SK-N-SH (cell line): ENCODE measurements around the gene EPB41L2. TPM values are rescaled to one million over a fixed set of nuclear protein-coding genes. Genes with fewer than 3 reads are reported as not detected.

Experiments used
- CTCF ChIA-PET: fragments of 300-600, 350-600 bp; formaldehyde crosslinking; extraction: SDS; loops from one replicate; lab custom pipeline; 2021; lab: Yijun Ruan, JAX
- POLR2A ChIA-PET: fragments of 350-600 bp; sonication (Branson Sonifier 250); formaldehyde crosslinking; extraction: SDS; loops from one replicate; lab custom pipeline; 2020; ENCODE audit warnings: antibody characterized with exemption, inconsistent platforms; lab: Yijun Ruan, JAX
- DNase-seq: peaks from one replicate; pipeline ENCODE4 v3.0.0; 2012
- H2AFZ ChIP-seq: fragments of 200-600 bp; sonication (generic); 2 replicates; pipeline ENCODE4 v1.8.1; 2016; ENCODE audit warnings: antibody characterized with exemption, mild to moderate bottlenecking, low read depth
- H3F3A ChIP-seq: fragments of 200-600 bp; sonication (generic); replicated peaks from 2 replicates; pipeline ENCODE3; 2016; ENCODE audit warnings: antibody characterized with exemption, mild to moderate bottlenecking; ENCODE audit not compliant: insufficient read depth
- H3K27ac ChIP-seq, 2 experiments: fragments of 200-500 bp in 1 of 2; fragments of 200-600 bp in 1 of 2; sonication (Bioruptor generic) in 1 of 2; sonication (generic), shearing (Covaris generic) in 1 of 2; 2 replicates each; pipeline versions ENCODE4 v1.5.1 to v1.6.1; 2014 to 2016; ENCODE audit warnings: low read depth in 2 of 2, inconsistent platforms in 1 of 2, low read length in 1 of 2, mild to moderate bottlenecking in 1 of 2, mixed read lengths in 1 of 2
- H3K27me3 ChIP-seq: fragments of 200-600 bp; sonication (generic), shearing (Covaris generic); 2 replicates; pipeline ENCODE4 v1.6.1; 2016; ENCODE audit warnings: mixed run types; ENCODE audit not compliant: insufficient read depth
- H3K36me3 ChIP-seq, 2 experiments: fragments of 200-500 bp in 1 of 2; fragments of 200-600 bp in 1 of 2; sonication (Bioruptor generic) in 1 of 2; sonication (generic) in 1 of 2; replicated peaks in 1 of 2; 2 replicates each; pipeline versions ENCODE3 to v1.5.1; 2014 to 2016; ENCODE audit warnings: low read length in 1 of 2, mild to moderate bottlenecking in 1 of 2; ENCODE audit not compliant: insufficient read depth in 2 of 2, control insufficient read depth in 1 of 2
- H3K4me1 ChIP-seq, 2 experiments: fragments of 200-500 bp in 1 of 2; fragments of 200-600 bp in 1 of 2; sonication (Bioruptor generic) in 1 of 2; sonication (generic), shearing (Covaris generic) in 1 of 2; 2 replicates each; pipeline versions ENCODE4 v1.5.1 to v1.6.1; 2014 to 2016; ENCODE audit warnings: low read depth in 1 of 2, low read length in 1 of 2, mixed run types in 1 of 2; ENCODE audit not compliant: insufficient read depth in 2 of 2, control insufficient read depth in 1 of 2
- H3K4me2 ChIP-seq: fragments of 200-600 bp; sonication (generic), shearing (Covaris generic); 2 replicates; pipeline ENCODE4 v1.6.1; 2017; ENCODE audit warnings: mixed run types
- H3K4me3 ChIP-seq, 2 experiments: fragments of 200-500 bp in 1 of 2; fragments of 200-600 bp in 1 of 2; sonication (Bioruptor generic) in 1 of 2; sonication (generic), shearing (Covaris generic) in 1 of 2; 2 replicates each; pipeline versions ENCODE4 v1.5.1 to v1.8.1; 2014 to 2016; ENCODE audit warnings: low read depth in 2 of 2, inconsistent platforms in 1 of 2, low read length in 1 of 2, mild to moderate bottlenecking in 1 of 2, mixed read lengths in 1 of 2, moderate library complexity in 1 of 2
- H3K79me2 ChIP-seq: fragments of 200-600 bp; sonication (generic); 2 replicates; pipeline ENCODE4 v1.8.1; 2017; ENCODE audit warnings: mild to moderate bottlenecking; ENCODE audit not compliant: insufficient read depth
- H3K9ac ChIP-seq: fragments of 200-600 bp; sonication (generic); 2 replicates; pipeline ENCODE4 v1.6.1; 2017; ENCODE audit warnings: mixed run types
- H3K9me2 ChIP-seq: fragments of 200-600 bp; sonication (generic); 2 replicates; pipeline ENCODE4 v1.6.1; 2017; ENCODE audit warnings: mixed run types
- H3K9me3 ChIP-seq: fragments of 200-600 bp; sonication (generic); 2 replicates; pipeline ENCODE4 v1.6.1; 2017; ENCODE audit warnings: mixed run types, mild to moderate bottlenecking, moderate library complexity
- H4K20me1 ChIP-seq: fragments of 200-600 bp; sonication (generic); 2 replicates; pipeline ENCODE4 v1.6.1; 2017; ENCODE audit warnings: mild to moderate bottlenecking, mixed run types; ENCODE audit not compliant: insufficient read depth
- EP300 ChIP-seq, 2 experiments: IDR thresholded peaks; 2 replicates each; pipeline versions ENCODE4 v1.4.0 to v1.6.1; 2012; ENCODE audit warnings: borderline replicate concordance in 1 of 2, low read depth in 1 of 2, low read length in 1 of 2
- FOSL2 ChIP-seq: IDR thresholded peaks from 2 replicates; pipeline ENCODE4 v1.4.0; 2012; ENCODE audit warnings: low read depth, mild to moderate bottlenecking, moderate library complexity, borderline replicate concordance
- FOXJ3 ChIP-seq: sonication (generic); formaldehyde crosslinking; IDR thresholded peaks from 2 replicates; pipeline ENCODE4 v1.5.1; 2020; ENCODE audit warnings: mild to moderate bottlenecking, missing genetic modification reagents
- FOXM1 ChIP-seq: IDR thresholded peaks from 2 replicates; pipeline ENCODE4 v1.4.0; 2012; ENCODE audit warnings: low read depth, mild to moderate bottlenecking
- GABPA ChIP-seq: IDR thresholded peaks from 2 replicates; pipeline ENCODE4 v1.4.0; 2012; ENCODE audit warnings: low read depth, mild to moderate bottlenecking
- GATA2 ChIP-seq: sonication (generic); formaldehyde crosslinking; IDR thresholded peaks from 2 replicates; pipeline ENCODE4 v1.5.0; 2020; ENCODE audit warnings: mild to moderate bottlenecking, missing genetic modification reagents
- IRF3 ChIP-seq: fragments of 150-350 bp; IDR thresholded peaks from 2 replicates; pipeline ENCODE4 v1.6.1; 2016; ENCODE audit warnings: mild to moderate bottlenecking, low read depth, low read length
- MXI1 ChIP-seq: IDR thresholded peaks from 2 replicates; pipeline ENCODE4 v1.6.1; 2012; ENCODE audit warnings: mild to moderate bottlenecking, low read depth, low read length, improper control_type of control experiment
- NFIC ChIP-seq: IDR thresholded peaks from 2 replicates; pipeline ENCODE4 v1.4.0; 2012; ENCODE audit warnings: borderline replicate concordance
- PBX3 ChIP-seq: IDR thresholded peaks from 2 replicates; pipeline ENCODE4; 2012
- RAD21 ChIP-seq: IDR thresholded peaks from 2 replicates; pipeline ENCODE4 v1.6.1; 2012; ENCODE audit warnings: mild to moderate bottlenecking, low read length
- RCOR1 ChIP-seq: fragments of 150-350 bp; IDR thresholded peaks from 2 replicates; pipeline ENCODE4 v1.6.1; 2017; ENCODE audit warnings: antibody characterized with exemption, low read length
- RXRA ChIP-seq: IDR thresholded peaks from 2 replicates; pipeline ENCODE4 v1.4.0; 2012; ENCODE audit warnings: low read depth, mild to moderate bottlenecking, borderline replicate concordance
- TAF1 ChIP-seq: IDR thresholded peaks from 2 replicates; pipeline ENCODE4 v1.6.1; 2012; ENCODE audit warnings: low read depth, mild to moderate bottlenecking, low read length, moderate library complexity, borderline replicate concordance
- TCF12 ChIP-seq: IDR thresholded peaks from 2 replicates; pipeline ENCODE4 v1.4.0; 2012
- TEAD4 ChIP-seq: IDR thresholded peaks from 2 replicates; pipeline ENCODE4 v1.4.0; 2012; ENCODE audit warnings: mild to moderate bottlenecking, borderline replicate concordance; ENCODE audit not compliant: insufficient read depth
- YY1 ChIP-seq: IDR thresholded peaks from 2 replicates; pipeline ENCODE4 v1.4.0; 2012; ENCODE audit warnings: low read depth, mild to moderate bottlenecking
- WGBS: methylation state at CpG from one replicate; pipeline ENCODE4 v1.1.6; 2017; ENCODE audit warnings: low lambda C conversion rate; 5-methylcytosine and 5-hydroxymethylcytosine counted together
- polyA plus RNA-seq, 3 experiments: library from polyadenylated mRNA; depleted of rRNA; stranded (reverse); fragments of >200 nt; gene quantifications; 2 replicates each; pipeline ENCODE4 v1.2.3, GENCODE V29; 2012
- TF ChIP-seq, protein P1 (sequence below): fragments of 150-350 bp; IDR thresholded peaks from 2 replicates; pipeline ENCODE4 v1.6.1; 2017; ENCODE audit warnings: antibody characterized with exemption, low read length, low read depth, borderline replicate concordance

EPB41L2 gene
- polyA plus RNA-seq, 1 of the 3 experiments (the other 2 are of a cell fraction) = 1.4 TPM

DNA sequence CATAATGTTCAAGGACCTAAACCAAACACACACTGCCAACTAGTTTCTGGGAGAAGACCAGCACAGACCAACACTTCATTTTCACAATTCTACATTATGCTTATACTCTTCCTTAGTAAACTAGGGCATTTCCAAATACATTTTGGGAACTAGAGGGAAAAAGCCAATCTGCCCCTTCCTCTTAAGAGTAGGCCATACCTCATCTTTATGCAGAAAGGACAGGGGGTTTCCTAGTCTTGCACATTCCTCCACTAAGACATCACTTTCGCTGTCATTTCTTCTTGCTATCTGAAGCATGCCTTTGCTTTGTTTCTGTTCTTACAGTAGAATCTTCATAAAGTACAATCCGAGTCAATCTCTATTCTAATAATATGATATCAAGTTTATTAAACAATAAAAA lies 130.1 kb downstream of the EPB41L2 start:
- ChIA-PET CTCF (no interaction called here), POLR2A (no interaction called here)
- H3K4me1 ChIP-seq = peaks cover 0 to 6% of the 10 kb centered on the region in 2 experiments; a peak in 1 of 4 replicates
- H3F3A ChIP-seq = no peaks in the 10 kb centered on the region
- WGBS = 16% methylated on average over 2 of the region's 2 CpGs
- no peak for DNase-seq
- H3K27ac ChIP-seq = no peak overlapping the region
- H3K36me3 ChIP-seq = no peaks in the 10 kb centered on the region
- no peaks in the 10 kb centered on the region for H4K20me1 ChIP-seq
- 0 out of 2 replicates have a peak, but pooled peaks cover 7% of the 10 kb centered on the region for H3K27me3 ChIP-seq
- no peak overlapping the region for H3K9ac ChIP-seq
- no peak overlapping the region for H3K4me2 ChIP-seq
- no peak overlapping the region for H3K4me3 ChIP-seq
- H2AFZ ChIP-seq = no peak overlapping the region
- H3K79me2 ChIP-seq = no peaks in the 10 kb centered on the region
- TF ChIP-seq GATA2 (no peak), RCOR1 (no peak), MXI1 (no peak), RXRA (no peak), PBX3 (no peak), GABPA (no peak), EP300 (IDR thresholded peaks at IDR 0.05; ENCODE audit: borderline replicate concordance in 1 of 2, low read depth in 1 of 2, low read length in 1 of 2) (no peak)
- TF ChIP-seq, protein P1, sequence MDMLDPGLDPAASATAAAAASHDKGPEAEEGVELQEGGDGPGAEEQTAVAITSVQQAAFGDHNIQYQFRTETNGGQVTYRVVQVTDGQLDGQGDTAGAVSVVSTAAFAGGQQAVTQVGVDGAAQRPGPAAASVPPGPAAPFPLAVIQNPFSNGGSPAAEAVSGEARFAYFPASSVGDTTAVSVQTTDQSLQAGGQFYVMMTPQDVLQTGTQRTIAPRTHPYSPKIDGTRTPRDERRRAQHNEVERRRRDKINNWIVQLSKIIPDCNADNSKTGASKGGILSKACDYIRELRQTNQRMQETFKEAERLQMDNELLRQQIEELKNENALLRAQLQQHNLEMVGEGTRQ = no peak
- H3K9me2 ChIP-seq = no peaks in the 10 kb centered on the region
- H3K9me3 ChIP-seq = no peaks in the 10 kb centered on the region

- H3K9me2 ChIP-seq = no peaks in the 10 kb centered on the region
- H3F3A ChIP-seq = no peaks in the 10 kb centered on the region
- H3K4me2 ChIP-seq = no peak overlapping the region
- ChIA-PET POLR2A (no interaction called here), CTCF (no interaction called here)
- 12% methylated on average over 2 of the region's 2 CpGs for WGBS
- H3K9me3 ChIP-seq = no peaks in the 10 kb centered on the region
- peaks cover 0 to 6% of the 10 kb centered on the region in 2 experiments; a peak in 1 of 4 replicates for H3K4me1 ChIP-seq
- peaks cover 7% of the 10 kb centered on the region; the same call in 1 of the 2 replicates for H3K27me3 ChIP-seq
- H3K27ac ChIP-seq = no peak overlapping the region
- H3K4me3 ChIP-seq = no peak overlapping the region
- H2AFZ ChIP-seq = no peak overlapping the region
- TF ChIP-seq FOXM1 = no peak
- TF ChIP-seq GATA2 = no peak
- no peak for TF ChIP-seq FOXJ3 (CRISPR knock-in tag)
- no peak for TF ChIP-seq TEAD4
- no peak for TF ChIP-seq TCF12
- TF ChIP-seq GABPA = no peak
- TF ChIP-seq YY1 = no peak
- TF ChIP-seq TAF1 = no peak
- TF ChIP-seq, protein P1 = no peak
- TF ChIP-seq IRF3 = no peak
- no peak for TF ChIP-seq RAD21
- no peak for TF ChIP-seq NFIC
- TF ChIP-seq FOSL2 = no peak
- TF ChIP-seq, all 33 proteins: peak for 0
- no peak for DNase-seq
- H3K9ac ChIP-seq = no peak overlapping the region
- no peaks in the 10 kb centered on the region for H4K20me1 ChIP-seq
- no peaks in the 10 kb centered on the region for H3K36me3 ChIP-seq
- no peaks in the 10 kb centered on the region for H3K79me2 ChIP-seq
These were observed 130.6 kb downstream of the EPB41L2 start for GRCh38 chr6:130932438-130932837.
